Fibroblast of pulmonary artery (primary cell): ENCODE results near the gene CTRL.

Experiments used
- DNase-seq: peaks from one replicate; pipeline ENCODE4 v3.0.0-alpha.2; 2010; ENCODE audit warnings: low read depth
- H3K4me3 ChIP-seq: replicated peaks from 2 replicates; pipeline ENCODE4 v1.5.1; 2011; ENCODE audit warnings: low read depth, mild to moderate bottlenecking, control low read depth, low read length, moderate library complexity
- TF ChIP-seq, protein P1 (sequence below): IDR thresholded peaks from 2 replicates; pipeline ENCODE4 v1.5.1; 2011; ENCODE audit warnings: mild to moderate bottlenecking, control low read depth, low read length, inconsistent platforms; ENCODE audit errors: missing control alignments

CTRL gene

GRCh38 chr16:67949645-67950044, 18.0 kb upstream of the CTRL start:
- DNase-seq = no peak
- TF ChIP-seq, protein P1, sequence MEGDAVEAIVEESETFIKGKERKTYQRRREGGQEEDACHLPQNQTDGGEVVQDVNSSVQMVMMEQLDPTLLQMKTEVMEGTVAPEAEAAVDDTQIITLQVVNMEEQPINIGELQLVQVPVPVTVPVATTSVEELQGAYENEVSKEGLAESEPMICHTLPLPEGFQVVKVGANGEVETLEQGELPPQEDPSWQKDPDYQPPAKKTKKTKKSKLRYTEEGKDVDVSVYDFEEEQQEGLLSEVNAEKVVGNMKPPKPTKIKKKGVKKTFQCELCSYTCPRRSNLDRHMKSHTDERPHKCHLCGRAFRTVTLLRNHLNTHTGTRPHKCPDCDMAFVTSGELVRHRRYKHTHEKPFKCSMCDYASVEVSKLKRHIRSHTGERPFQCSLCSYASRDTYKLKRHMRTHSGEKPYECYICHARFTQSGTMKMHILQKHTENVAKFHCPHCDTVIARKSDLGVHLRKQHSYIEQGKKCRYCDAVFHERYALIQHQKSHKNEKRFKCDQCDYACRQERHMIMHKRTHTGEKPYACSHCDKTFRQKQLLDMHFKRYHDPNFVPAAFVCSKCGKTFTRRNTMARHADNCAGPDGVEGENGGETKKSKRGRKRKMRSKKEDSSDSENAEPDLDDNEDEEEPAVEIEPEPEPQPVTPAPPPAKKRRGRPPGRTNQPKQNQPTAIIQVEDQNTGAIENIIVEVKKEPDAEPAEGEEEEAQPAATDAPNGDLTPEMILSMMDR = no peak
- H3K4me3 ChIP-seq = no peak overlapping the region

GRCh38 chr16:67948015-67948414, 16.4 kb upstream of the CTRL start:
- TF ChIP-seq, protein P1 = no peak
- H3K4me3 ChIP-seq = no peak overlapping the region
- no peak for DNase-seq

DNA sequence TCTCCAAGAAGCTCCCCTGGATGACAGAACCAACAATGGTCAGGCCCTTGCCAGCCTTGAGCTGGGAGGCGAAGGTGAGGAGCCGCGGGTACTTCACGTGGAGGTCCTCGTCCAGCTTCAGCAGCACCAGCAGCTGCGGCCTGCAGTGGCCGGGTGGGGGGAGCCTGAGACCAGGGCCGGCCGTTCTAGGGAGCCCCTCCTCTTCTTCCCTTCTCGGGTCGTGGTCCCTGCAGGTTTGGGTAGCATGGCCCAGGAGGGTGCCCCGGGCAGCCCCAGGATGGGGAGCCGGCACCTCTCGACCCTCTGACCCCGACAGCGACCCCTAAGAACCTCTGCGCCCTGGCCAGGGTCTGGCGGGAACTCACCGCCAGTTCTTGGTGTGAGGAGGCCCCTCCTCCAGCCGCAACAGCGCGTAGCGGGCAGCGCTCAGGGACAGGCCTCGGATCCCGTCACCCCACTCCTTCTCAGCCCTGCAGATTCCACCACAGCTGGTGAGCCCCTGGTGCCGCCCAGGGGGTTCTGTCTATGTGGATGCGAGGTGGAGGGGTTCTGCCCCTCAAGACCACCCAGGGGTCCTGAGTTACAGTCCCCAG, 15.4 kb upstream of the CTRL start:
- DNase-seq = no peak
- no peak overlapping the region for H3K4me3 ChIP-seq
- TF ChIP-seq, protein P1 = no peak

DNA sequence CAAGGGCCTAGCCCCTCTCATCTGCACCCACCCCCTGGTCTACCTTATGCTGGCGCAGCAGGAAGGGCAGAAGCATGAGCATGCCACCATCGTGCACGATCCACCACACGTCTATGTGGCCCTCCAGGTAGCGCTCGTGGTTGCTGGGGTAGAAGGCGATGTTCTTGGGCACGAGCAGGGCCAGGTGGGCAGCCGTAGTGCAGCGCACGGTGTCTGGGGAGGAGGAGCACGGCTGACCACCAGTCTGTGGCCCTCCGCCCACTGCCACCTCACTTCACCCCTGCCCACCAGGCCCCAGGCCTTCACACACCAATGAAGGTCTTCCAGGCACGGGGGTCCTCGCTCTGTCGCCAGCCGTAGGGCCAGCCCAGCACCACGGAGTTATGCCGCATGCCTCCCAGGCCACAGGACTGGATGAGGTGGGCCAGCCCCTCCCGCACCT, 14.5 kb upstream of the CTRL start:
- DNase-seq = no peak
- no peak overlapping the region for H3K4me3 ChIP-seq
- TF ChIP-seq, protein P1 = no peak

- DNase-seq = no peak
- H3K4me3 ChIP-seq = no peak overlapping the region
Observed at GRCh38 chr16:67945392-67945933, 13.8 kb upstream of the CTRL start.

GRCh38 chr16:67944690-67945391, 13.2 kb upstream of the CTRL start:
- H3K4me3 ChIP-seq = no peak overlapping the region
- no peak for DNase-seq
- TF ChIP-seq, protein P1 = no peak

More at GRCh38 chr16:67945392-67945933, 13.8 kb upstream of the CTRL start:
- TF ChIP-seq, protein P1 = no peak
